ENCODE results near the gene CDK10.

- TF ChIP-seq CTCF (IDR thresholded peaks at IDR 0.05) (no peak), ZFX (IDR thresholded peaks at IDR 0.05; ENCODE audit: borderline replicate concordance) (no peak)
Measured at GRCh38 chr16:89727406-89728120, 41.1 kb downstream of the CDK10 start.
